Stimulated activated CD8-positive, alpha-beta memory T cell treated with anti-CD3 and anti-CD28 coated beads, Interleukin-4, amount 100 ng/mL, for 4 hours (primary cell): ENCODE results near the gene STPG1.

Experiments used
- DNase-seq, 2 donors: peaks; one replicate each; pipeline ENCODE4 v3.0.0-alpha.2; 2020; ENCODE audit warnings: low read depth in 2 of 2, low spot score in 1 of 2

STPG1 gene

GRCh38 chr1:24373710-24374109, 39.9 kb downstream of the STPG1 start:
- no peak for DNase-seq

- no peak for DNase-seq
Measured at GRCh38 chr1:24373044-24373443, 40.5 kb downstream of the STPG1 start.

GRCh38 chr1:24369801-24370200, 43.8 kb downstream of the STPG1 start:
- DNase-seq = no peak

- DNase-seq = no peak
Measured at GRCh38 chr1:24369199-24369598, 44.4 kb downstream of the STPG1 start.

GRCh38 chr1:24366707-24367106, 46.9 kb downstream of the STPG1 start:
- DNase-seq = no peak

- DNase-seq = no peak
Measured at GRCh38 chr1:24364975-24365678, 48.5 kb downstream of the STPG1 start.

GRCh38 chr1:24364605-24364974, 49.0 kb downstream of the STPG1 start:
- no peak for DNase-seq

GRCh38 chr1:24363994-24364393, 49.6 kb downstream of the STPG1 start:
- no peak for DNase-seq

- DNase-seq = no peak
Measured at GRCh38 chr1:24362982-24363614, 50.5 kb downstream of the STPG1 start.

- DNase-seq = no peak
Measured at GRCh38 chr1:24362396-24362795, 51.2 kb downstream of the STPG1 start.

- no peak for DNase-seq
Measured at GRCh38 chr1:24361811-24362210, 51.8 kb downstream of the STPG1 start.

GRCh38 chr1:24360681-24361080, 52.9 kb downstream of the STPG1 start:
- DNase-seq = no peak

GRCh38 chr1:24357038-24357437, 56.5 kb downstream of the STPG1 start:
- DNase-seq = no peak

- no peak for DNase-seq
Measured at GRCh38 chr1:24355466-24355865, 58.1 kb downstream of the STPG1 start.

GRCh38 chr1:24353292-24353891, 60.2 kb downstream of the STPG1 start:
- DNase-seq = no peak

GRCh38 chr1:24351918-24352627, 61.5 kb downstream of the STPG1 start:
- no peak for DNase-seq

- no peak for DNase-seq
Measured at GRCh38 chr1:24351247-24351646, 62.3 kb downstream of the STPG1 start.

GRCh38 chr1:24349891-24350290, 63.7 kb downstream of the STPG1 start:
- DNase-seq = no peak

- DNase-seq = no peak
Measured at GRCh38 chr1:24348196-24348595, 65.4 kb downstream of the STPG1 start.

- DNase-seq = no peak
Measured at GRCh38 chr1:24347159-24347934, 66.2 kb downstream of the STPG1 start.

- no peak for DNase-seq
Measured at GRCh38 chr1:24345334-24345733, 68.2 kb downstream of the STPG1 start.
